Activated B cell treated with CpG ODN at 0.5 μM for 24 hours (primary cell): Measurements from ENCODE around the gene KDM8. TPM values are rescaled to one million over a fixed set of nuclear protein-coding genes. Genes with fewer than 3 reads are reported as not detected.

Source experiments
- ATAC-seq: fragments of 200-7000 bp; cut with Tn5 transposase; one replicate; pipeline ENCODE4 v1.10.0; 2021; ENCODE audit warnings: low read depth, mild to moderate bottlenecking, moderate library complexity
- CTCF ChIA-PET: fragments of 350-600 bp; sonication (Branson Sonifier 250); formaldehyde crosslinking; loops from one replicate; lab custom pipeline; 2021; ENCODE audit warnings: antibody characterized with exemption; lab: Charles Lee
- POLR2A ChIA-PET: fragments of 350-600 bp; sonication (Branson Sonifier 250); formaldehyde crosslinking; loops from one replicate; lab custom pipeline; 2021; ENCODE audit warnings: antibody characterized with exemption; lab: Charles Lee
- DNase-seq: peaks from one replicate; pipeline ENCODE4 v3.0.0; 2022
- H3K27ac Mint-ChIP-seq: one replicate; pipeline ENCODE4 v1.8.0; 2020; ENCODE audit warnings: mixed read lengths
- H3K27me3 Mint-ChIP-seq: one replicate; pipeline ENCODE4 v1.8.0; 2021; ENCODE audit warnings: mixed read lengths
- H3K36me3 Mint-ChIP-seq: one replicate; pipeline ENCODE4 v1.8.0; 2021; ENCODE audit warnings: low read depth, mixed read lengths
- H3K4me1 Mint-ChIP-seq: one replicate; pipeline ENCODE4 v1.8.0; 2021; ENCODE audit warnings: mixed read lengths
- H3K4me3 Mint-ChIP-seq: one replicate; pipeline ENCODE4 v1.8.0; 2020; ENCODE audit warnings: mild to moderate bottlenecking, mixed read lengths
- H3K9me3 Mint-ChIP-seq: one replicate; pipeline ENCODE4 v1.8.0; 2020; ENCODE audit warnings: mixed read lengths
- intact Hi-C: fragments of 100-400 bp; cut with micrococcal nuclease; formaldehyde crosslinking; loops from one replicate; pipeline ENCODE4 v1.15.1; 2024
- total RNA-seq: library from RNA; stranded (reverse); gene quantifications from 2 replicates; pipeline ENCODE4 v1.2.3, GENCODE V29; 2022
- TF ChIP-seq, protein P1 (sequence below): fragments of 200-600 bp; IDR thresholded peaks from one replicate; pipeline ENCODE4 v1.8.0; 2022; ENCODE audit warnings: antibody characterized with exemption, mild to moderate bottlenecking

KDM8 gene
- total RNA-seq, 1 donor from 2014 or later, result 17.9 TPM

DNA sequence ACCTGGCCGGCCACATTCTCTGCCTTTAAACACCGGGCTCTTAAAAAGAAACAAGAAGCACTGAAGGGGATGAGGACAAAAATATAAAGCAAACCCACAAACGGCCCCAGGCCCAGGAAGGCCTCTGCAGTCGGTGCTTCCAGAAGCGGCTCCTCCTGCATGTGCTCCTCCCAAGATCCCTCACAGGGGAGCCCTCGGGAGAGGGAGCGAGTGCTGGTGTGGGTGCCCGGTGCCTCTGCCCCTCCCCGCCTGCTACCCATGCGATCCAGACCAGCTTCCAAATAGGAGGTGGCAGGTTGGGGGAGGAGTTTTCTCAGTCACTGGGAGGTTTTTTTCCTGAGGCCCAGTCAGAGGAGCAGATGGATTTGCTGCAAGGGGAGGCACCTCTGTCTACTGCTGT lies 15.8 kb downstream of the KDM8 start:
- TF ChIP-seq, protein P1, sequence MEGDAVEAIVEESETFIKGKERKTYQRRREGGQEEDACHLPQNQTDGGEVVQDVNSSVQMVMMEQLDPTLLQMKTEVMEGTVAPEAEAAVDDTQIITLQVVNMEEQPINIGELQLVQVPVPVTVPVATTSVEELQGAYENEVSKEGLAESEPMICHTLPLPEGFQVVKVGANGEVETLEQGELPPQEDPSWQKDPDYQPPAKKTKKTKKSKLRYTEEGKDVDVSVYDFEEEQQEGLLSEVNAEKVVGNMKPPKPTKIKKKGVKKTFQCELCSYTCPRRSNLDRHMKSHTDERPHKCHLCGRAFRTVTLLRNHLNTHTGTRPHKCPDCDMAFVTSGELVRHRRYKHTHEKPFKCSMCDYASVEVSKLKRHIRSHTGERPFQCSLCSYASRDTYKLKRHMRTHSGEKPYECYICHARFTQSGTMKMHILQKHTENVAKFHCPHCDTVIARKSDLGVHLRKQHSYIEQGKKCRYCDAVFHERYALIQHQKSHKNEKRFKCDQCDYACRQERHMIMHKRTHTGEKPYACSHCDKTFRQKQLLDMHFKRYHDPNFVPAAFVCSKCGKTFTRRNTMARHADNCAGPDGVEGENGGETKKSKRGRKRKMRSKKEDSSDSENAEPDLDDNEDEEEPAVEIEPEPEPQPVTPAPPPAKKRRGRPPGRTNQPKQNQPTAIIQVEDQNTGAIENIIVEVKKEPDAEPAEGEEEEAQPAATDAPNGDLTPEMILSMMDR, result no peak
- DNase-seq (no peak), ATAC-seq (no peak)
- H3K27ac Mint-ChIP-seq, result no peak overlapping the region
- H3K36me3 Mint-ChIP-seq, result peaks cover 36% of the 10 kb centered on the region
- no peaks in the 10 kb centered on the region for H3K9me3 Mint-ChIP-seq
- ChIA-PET POLR2A (no interaction called here), CTCF (no interaction called here)
- H3K4me1 Mint-ChIP-seq, result peaks cover 3% of the 10 kb centered on the region
- intact Hi-C loops, result no loop called here
- no peak overlapping the region for H3K4me3 Mint-ChIP-seq
- H3K27me3 Mint-ChIP-seq, result no peaks in the 10 kb centered on the region

DNA sequence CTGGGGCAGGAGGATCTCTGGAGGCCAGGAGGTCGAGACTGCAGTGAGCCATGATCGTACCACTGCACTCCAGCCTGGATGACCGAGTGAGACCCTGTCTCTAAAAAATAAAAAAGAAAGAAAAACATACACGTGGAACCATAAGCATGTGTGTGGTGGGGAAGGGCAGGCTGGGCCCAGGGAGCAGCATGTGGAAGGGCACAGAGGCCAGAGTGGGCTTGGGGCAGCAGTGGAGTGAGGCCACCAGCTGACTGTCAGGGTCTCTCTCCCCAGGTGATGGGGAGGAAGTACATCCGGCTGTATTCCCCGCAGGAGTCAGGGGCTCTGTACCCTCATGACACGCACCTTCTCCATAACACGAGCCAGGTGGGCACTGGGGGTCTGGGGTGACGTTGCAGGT lies 16.8 kb downstream of the KDM8 start:
- Mint-ChIP-seq H3K36me3 (peaks cover 36% of the 10 kb centered on the region), H3K9me3 (no peaks in the 10 kb centered on the region), H3K27ac (no peak overlapping the region), H3K27me3 (no peaks in the 10 kb centered on the region), H3K4me1 (peaks cover 3% of the 10 kb centered on the region), H3K4me3 (no peak overlapping the region)
- ATAC-seq, result no peak
- no peak for DNase-seq
- TF ChIP-seq, protein P1, result no peak
- POLR2A ChIA-PET, result interaction anchor here (2.0 kb wide), 1 partner anchor 16 kb away, joined by 9 read pairs; the partner anchor contains the start of gene KDM8
- intact Hi-C loops, result no loop called here
- CTCF ChIA-PET, result no interaction called here

DNA sequence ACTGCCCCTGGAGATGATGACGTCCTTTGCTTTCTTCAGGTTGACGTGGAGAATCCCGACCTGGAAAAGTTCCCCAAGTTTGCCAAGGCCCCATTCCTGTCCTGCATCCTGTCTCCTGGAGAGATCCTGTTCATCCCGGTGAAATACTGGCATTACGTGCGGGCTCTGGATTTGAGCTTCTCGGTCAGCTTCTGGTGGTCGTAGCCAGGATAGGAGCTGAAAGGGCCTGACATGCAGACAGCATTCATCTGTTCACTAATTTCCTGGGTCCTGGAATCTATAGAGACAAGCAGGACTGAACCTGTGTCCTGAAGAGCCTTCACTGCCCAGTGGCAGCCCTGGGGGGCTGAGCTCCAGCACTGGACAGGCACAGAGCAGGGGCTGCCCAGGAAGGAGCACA lies 17.2 kb downstream of the KDM8 start:
- DNase-seq, result no peak
- Mint-ChIP-seq H3K36me3 (peaks cover 34% of the 10 kb centered on the region), H3K4me3 (no peak overlapping the region), H3K27ac (no peak overlapping the region), H3K9me3 (no peaks in the 10 kb centered on the region), H3K27me3 (no peaks in the 10 kb centered on the region), H3K4me1 (peaks cover 3% of the 10 kb centered on the region)
- intact Hi-C loops, result no loop called here
- no peak for ATAC-seq
- ChIA-PET CTCF (no interaction called here), POLR2A (interaction anchor here (1.6 to 2.0 kb wide), 2 partner anchors 17 to 232 kb away, joined by 3 to 9 read pairs; partner anchors contain the start of gene KDM8)
- TF ChIP-seq, protein P1, result no peak

DNA sequence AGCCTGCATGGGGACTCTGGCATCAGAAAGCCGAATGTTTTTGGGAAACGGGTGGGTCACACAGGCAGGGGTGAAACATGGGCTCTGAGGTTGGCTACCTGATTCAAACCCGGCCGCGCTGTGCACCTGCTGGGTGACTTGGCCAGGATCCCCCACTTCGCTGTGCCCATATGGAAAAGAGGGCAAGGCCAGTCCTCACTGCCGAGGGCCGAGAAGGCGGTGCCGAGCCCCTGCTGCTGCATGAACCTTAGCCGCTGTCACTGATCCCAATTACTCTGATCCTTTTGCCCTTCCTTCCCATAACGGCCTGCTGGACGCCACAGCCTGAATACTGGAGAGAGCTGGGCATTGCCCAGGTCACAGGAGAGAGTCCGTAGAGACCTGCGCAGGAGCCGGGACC lies 17.7 kb downstream of the KDM8 start:
- no peak for ATAC-seq
- TF ChIP-seq, protein P1, result no peak
- Mint-ChIP-seq H3K4me1 (peaks cover 8% of the 10 kb centered on the region), H3K4me3 (no peak overlapping the region), H3K9me3 (no peaks in the 10 kb centered on the region), H3K27me3 (no peaks in the 10 kb centered on the region), H3K27ac (no peak overlapping the region), H3K36me3 (peaks cover 32% of the 10 kb centered on the region)
- ChIA-PET POLR2A (interaction anchor here (1.6 to 2.0 kb wide), 2 partner anchors 17 to 231 kb away, joined by 3 to 9 read pairs; partner anchors contain the start of gene KDM8), CTCF (no interaction called here)
- intact Hi-C loops, result no loop called here
- no peak for DNase-seq

DNA sequence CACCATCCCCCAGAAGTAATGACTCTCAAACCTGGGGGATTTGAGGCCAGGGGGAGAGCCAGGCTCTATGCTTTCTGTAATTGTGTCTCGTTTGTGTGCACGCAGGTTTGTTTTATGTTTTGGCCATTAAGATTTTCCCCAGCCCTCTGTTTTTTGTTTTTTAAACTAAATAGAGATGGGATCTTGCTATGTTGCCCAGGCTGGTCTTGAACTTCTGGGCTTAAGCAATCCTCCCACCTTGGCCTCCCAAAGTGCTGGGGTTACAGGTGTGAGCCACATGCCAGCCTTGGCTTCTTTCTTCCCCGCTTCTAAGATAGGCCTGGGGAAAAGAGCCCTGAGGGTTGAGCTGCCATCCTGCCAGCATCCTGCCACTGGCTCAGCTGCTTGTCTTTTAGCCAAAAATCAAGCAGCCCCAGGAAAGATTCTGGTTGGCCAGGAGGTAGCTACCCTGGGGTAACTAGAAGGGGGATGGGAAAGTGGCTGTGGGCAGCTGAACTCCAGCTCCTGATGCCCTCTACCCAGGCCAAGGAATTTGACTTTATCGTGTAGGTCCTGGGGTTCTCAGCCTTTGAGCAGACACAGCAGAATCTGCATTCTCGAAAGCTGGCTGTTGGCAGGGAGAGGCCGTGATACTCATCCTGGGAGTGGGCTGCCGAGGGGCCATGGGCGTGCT lies 18.4 kb downstream of the KDM8 start:
- TF ChIP-seq, protein P1, result no peak
- Mint-ChIP-seq H3K4me1 (peaks cover 13% of the 10 kb centered on the region), H3K27me3 (no peaks in the 10 kb centered on the region), H3K9me3 (no peaks in the 10 kb centered on the region), H3K27ac (no peak overlapping the region), H3K4me3 (no peak overlapping the region), H3K36me3 (peaks cover 34% of the 10 kb centered on the region)
- ChIA-PET POLR2A (interaction anchor here (1.6 to 2.0 kb wide), 2 partner anchors 18 to 231 kb away, joined by 3 to 9 read pairs; partner anchors contain the start of gene KDM8), CTCF (interaction anchor here (0.9 kb wide), 1 partner anchor 41 kb away, joined by 3 read pairs; no protein-coding TSS in a partner anchor)
- intact Hi-C loops, result no loop called here
- DNase-seq (no peak), ATAC-seq (no peak)
